Naive thymus-derived CD4-positive, alpha-beta T cell (primary cell): ENCODE measurements around the gene RHPN2. TPM values are rescaled to one million over a fixed set of nuclear protein-coding genes. Genes with fewer than 3 reads are reported as not detected.
A peak's percentile ranks its signal among the peaks of the same experiment; 100 is the strongest.
"Not testable (repeated sequence)": the region's sequence is repeated elsewhere in the genome, so short reads cannot be mapped to it uniquely, and the experiment has no call there.

Experiments
- ATAC-seq: fragments of 150-1000 bp; cut with Tn5 transposase; 2 replicates; pipeline ENCODE4 v1.10.0; 2021; ENCODE audit warnings: mild to moderate bottlenecking, moderate library complexity
- CTCF ChIA-PET: fragments of 350-600 bp; sonication (Branson Sonifier 250); formaldehyde crosslinking; loops from one replicate; lab custom pipeline; 2021; ENCODE audit warnings: antibody characterized with exemption; lab: Charles Lee
- POLR2A ChIA-PET: fragments of 350-600 bp; sonication (Branson Sonifier 250); formaldehyde crosslinking; loops from one replicate; lab custom pipeline; 2021; ENCODE audit warnings: antibody characterized with exemption, inconsistent platforms; lab: Charles Lee
- DNase-seq, 9 donors: peaks; one replicate each; pipeline versions ENCODE4 v3.0.0 to v3.0.0-alpha.2; 2020 to 2022; ENCODE audit warnings: mixed read lengths in 1 of 9
- H3K27ac ChIP-seq: one replicate; pipeline ENCODE4 v1.7.0; 2013; ENCODE audit warnings: mild to moderate bottlenecking, low read depth, low read length, moderate library complexity
- H3K27me3 ChIP-seq, 2 donors: one replicate each; pipeline ENCODE4 v1.7.0; 2013; ENCODE audit warnings: low read length in 2 of 2, mild to moderate bottlenecking in 2 of 2, moderate library complexity in 2 of 2; ENCODE audit not compliant: control insufficient read depth in 2 of 2, insufficient read depth in 2 of 2
- H3K36me3 ChIP-seq, 3 experiments: 1 replicate in 2 of 3; 2 replicates in 1 of 3; pipeline ENCODE4 v1.7.0; 2013; ENCODE audit warnings: low read length in 3 of 3, mild to moderate bottlenecking in 3 of 3, moderate library complexity in 1 of 3; ENCODE audit not compliant: insufficient read depth in 3 of 3, control insufficient read depth in 2 of 3
- H3K4me1 ChIP-seq, 2 donors: one replicate each; pipeline ENCODE4 v1.7.0; 2013; ENCODE audit warnings: low read length in 2 of 2, mild to moderate bottlenecking in 2 of 2, moderate library complexity in 1 of 2; ENCODE audit not compliant: control insufficient read depth in 2 of 2, insufficient read depth in 2 of 2
- H3K4me3 ChIP-seq: 2 replicates; pipeline ENCODE4 v1.7.0; 2013; ENCODE audit warnings: mild to moderate bottlenecking, low read length
- H3K9me3 ChIP-seq, 3 experiments: 1 replicate in 2 of 3; 2 replicates in 1 of 3; pipeline ENCODE4 v1.7.0; 2013; ENCODE audit warnings: low read length in 3 of 3; ENCODE audit not compliant: control insufficient read depth in 2 of 3
- H3K27ac Mint-ChIP-seq, 9 donors: one replicate each; pipeline ENCODE4 v1.8.0; 2020 to 2022; ENCODE audit warnings: mixed read lengths in 9 of 9, mild to moderate bottlenecking in 8 of 9, moderate library complexity in 5 of 9, inconsistent platforms in 2 of 9
- H3K27me3 Mint-ChIP-seq, 5 donors: one replicate each; pipeline ENCODE4 v1.8.0; 2021 to 2022; ENCODE audit warnings: mixed read lengths in 5 of 5, mild to moderate bottlenecking in 1 of 5
- H3K36me3 Mint-ChIP-seq, 5 donors: one replicate each; pipeline ENCODE4 v1.8.0; 2020 to 2022; ENCODE audit warnings: mixed read lengths in 5 of 5, mild to moderate bottlenecking in 3 of 5, inconsistent platforms in 1 of 5
- H3K4me1 Mint-ChIP-seq, 7 donors: one replicate each; pipeline ENCODE4 v1.8.0; 2020 to 2022; ENCODE audit warnings: mixed read lengths in 7 of 7, mild to moderate bottlenecking in 3 of 7, inconsistent platforms in 1 of 7
- H3K4me3 Mint-ChIP-seq, 10 donors: one replicate each; pipeline ENCODE4 v1.8.0; 2020 to 2022; ENCODE audit warnings: mild to moderate bottlenecking in 10 of 10, mixed read lengths in 10 of 10, moderate library complexity in 6 of 10, inconsistent platforms in 2 of 10
- H3K9me3 Mint-ChIP-seq, 11 donors: one replicate each; pipeline ENCODE4 v1.8.0; 2020 to 2022; ENCODE audit warnings: mixed read lengths in 11 of 11, mild to moderate bottlenecking in 4 of 11, inconsistent platforms in 1 of 11, moderate library complexity in 1 of 11
- intact Hi-C, 2 donors: fragments of 100-400 bp; cut with micrococcal nuclease; formaldehyde crosslinking; loops; one replicate each; pipeline ENCODE4 v1.15.1; 2023
- polyA plus RNA-seq, 2 donors: library from polyadenylated mRNA; unstranded; fragments of 300-500 nt; fragmentation: Illumina TruSeq; gene quantifications; one replicate each; pipeline ENCODE4 v1.2.3, GENCODE V29; 2021
- total RNA-seq, 6 experiments: library from RNA in 5 of 6; stranded (reverse) in 5 of 6; gene quantifications; 1 replicate in 5 of 6; 2 replicates in 1 of 6; pipeline ENCODE4 v1.2.3 and lab custom pipeline; 2021 to 2026

The RHPN2 gene
- total and polyA plus RNA-seq, 7 experiments from 2014 or later = 0.16 to 2.6 (median 0.34) TPM; not detected in 2

GRCh38 chr19:32945260-32945659 is 119.4 kb downstream of the RHPN2 start:
- Mint-ChIP-seq H3K27ac (no peak overlapping the region), H3K4me1 (peaks cover 0 to 4% (median 0%) of the 10 kb centered on the region in 7 donors), H3K36me3 (peaks cover 10 to 74% (median 50%) of the 10 kb centered on the region in 5 donors), H3K4me3 (no peak overlapping the region), H3K27me3 (no peaks in the 10 kb centered on the region), H3K9me3 (peaks cover 0 to 6% (median 0%) of the 10 kb centered on the region in 11 donors)
- Histone ChIP-seq H3K27me3 (no peaks in the 10 kb centered on the region), H3K9me3 (no peaks in the 10 kb centered on the region), H3K4me1 (no peaks in the 10 kb centered on the region), H3K27ac (no peak overlapping the region), H3K36me3 (peaks cover 0 to 53% (median 8%) of the 10 kb centered on the region in 3 experiments), H3K4me3 (no peak overlapping the region)
- no peak for DNase-seq
- intact Hi-C loops = no loop called here
- POLR2A ChIA-PET = interaction anchor here (0.7 kb wide), 1 partner anchor 11 kb away, joined by 3 read pairs; no protein-coding TSS in a partner anchor
- CTCF ChIA-PET = no interaction called here
- ATAC-seq = no peak

DNA sequence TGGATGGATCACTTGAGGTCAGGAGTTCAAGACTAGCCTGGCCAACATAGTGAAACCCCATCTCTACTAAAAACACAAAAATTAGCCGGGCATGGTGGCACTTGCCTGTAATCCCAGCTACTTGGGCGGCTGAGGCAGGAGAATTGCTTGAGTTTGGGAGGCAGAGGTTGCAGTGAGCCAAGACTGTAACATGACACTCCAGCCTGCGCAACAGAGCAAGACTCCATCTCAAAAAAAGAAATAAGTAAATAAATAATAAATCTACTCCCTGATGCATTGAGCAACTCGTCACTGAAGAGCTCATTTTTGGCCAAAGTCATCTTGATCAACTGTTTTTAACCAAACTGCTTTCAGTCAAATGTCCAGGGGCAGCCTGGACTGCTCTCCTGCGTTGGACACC is 123.4 kb downstream of the RHPN2 start:
- H3K27me3 Mint-ChIP-seq, H3K27ac ChIP-seq, H3K27me3 ChIP-seq, H3K9me3 Mint-ChIP-seq, H3K4me1 Mint-ChIP-seq, DNase-seq, H3K4me3 Mint-ChIP-seq, H3K27ac Mint-ChIP-seq, ATAC-seq, intact Hi-C loops, H3K4me1 ChIP-seq, H3K4me3 ChIP-seq, H3K9me3 ChIP-seq, POLR2A ChIA-PET: not testable (repeated sequence)
- H3K36me3 ChIP-seq = peaks cover 0 to 35% (median 5%) of the 10 kb centered on the region in 3 experiments
- CTCF ChIA-PET = interaction anchor here (0.6 kb wide), 1 partner anchor 20 kb away, joined by 3 read pairs; no protein-coding TSS in a partner anchor
- H3K36me3 Mint-ChIP-seq = peaks cover 5 to 54% (median 44%) of the 10 kb centered on the region in 5 donors

DNA sequence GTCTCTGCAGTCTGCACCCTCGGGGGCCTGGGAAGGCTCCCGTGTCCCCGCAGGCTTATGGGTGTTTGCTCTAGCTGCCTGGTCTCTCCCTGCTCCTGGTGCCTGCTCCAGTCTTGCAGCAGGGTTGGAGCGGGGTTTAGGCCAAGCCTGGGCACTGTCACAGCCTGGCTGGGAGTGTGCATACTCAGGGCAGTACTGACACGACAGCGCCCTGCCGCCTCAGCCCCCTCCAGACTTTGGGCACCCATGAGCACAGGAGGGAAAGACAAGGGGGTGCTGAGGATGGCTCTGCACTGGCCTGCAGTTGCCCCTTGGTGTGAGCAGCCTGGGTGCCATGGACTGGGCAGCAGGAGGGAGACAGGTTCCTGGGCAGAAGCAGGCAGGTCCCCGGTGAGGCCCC is 128.6 kb downstream of the RHPN2 start:
- Mint-ChIP-seq H3K4me1 (no peaks in the 10 kb centered on the region), H3K4me3 (no peak overlapping the region), H3K27ac (no peak overlapping the region), H3K9me3 (no peaks in the 10 kb centered on the region), H3K36me3 (peaks cover 8 to 44% (median 41%) of the 10 kb centered on the region in 5 donors), H3K27me3 (no peaks in the 10 kb centered on the region)
- ATAC-seq = no peak
- no peak overlapping the region for H3K27ac ChIP-seq
- no peak overlapping the region for H3K4me3 ChIP-seq
- no peaks in the 10 kb centered on the region for H3K27me3 ChIP-seq
- H3K9me3 ChIP-seq = no peaks in the 10 kb centered on the region
- ChIA-PET CTCF (no interaction called here), POLR2A (no interaction called here)
- no peak for DNase-seq
- intact Hi-C loops = no loop called here
- no peaks in the 10 kb centered on the region for H3K4me1 ChIP-seq
- peaks cover 0 to 22% (median 0%) of the 10 kb centered on the region in 3 experiments for H3K36me3 ChIP-seq

GRCh38 chr19:32935629-32936028 is 129.1 kb downstream of the RHPN2 start:
- Histone ChIP-seq H3K27ac (no peak overlapping the region), H3K4me1 (no peaks in the 10 kb centered on the region), H3K27me3 (no peaks in the 10 kb centered on the region), H3K9me3 (no peaks in the 10 kb centered on the region), H3K36me3 (peaks cover 0 to 26% (median 0%) of the 10 kb centered on the region in 3 experiments), H3K4me3 (no peak overlapping the region)
- no peak overlapping the region for H3K27ac Mint-ChIP-seq
- no peaks in the 10 kb centered on the region for H3K9me3 Mint-ChIP-seq
- peaks cover 8 to 47% (median 44%) of the 10 kb centered on the region in 5 donors for H3K36me3 Mint-ChIP-seq
- no peaks in the 10 kb centered on the region for H3K4me1 Mint-ChIP-seq
- POLR2A ChIA-PET = no interaction called here
- H3K27me3 Mint-ChIP-seq = no peaks in the 10 kb centered on the region
- CTCF ChIA-PET = no interaction called here
- H3K4me3 Mint-ChIP-seq = no peak overlapping the region
- ATAC-seq (no peak), DNase-seq (no peak)
- intact Hi-C loops = no loop called here

GRCh38 chr19:32933571-32933970 is 131.1 kb downstream of the RHPN2 start:
- no peaks in the 10 kb centered on the region for H3K4me1 ChIP-seq
- Mint-ChIP-seq H3K36me3 (peaks cover 16 to 61% (median 58%) of the 10 kb centered on the region in 5 donors), H3K27me3 (no peaks in the 10 kb centered on the region), H3K4me1 (no peaks in the 10 kb centered on the region), H3K9me3 (peaks cover 2 to 10% (median 4%) of the 10 kb centered on the region in 11 donors), H3K27ac (peak overlapping the region in 2 of 9 donors; percentile 7 to 65), H3K4me3 (no peak overlapping the region)
- H3K27ac ChIP-seq = no peak overlapping the region
- ChIA-PET CTCF (no interaction called here), POLR2A (interaction anchor here (0.6 kb wide), 1 partner anchor 273 kb away, joined by 3 read pairs; no protein-coding TSS in a partner anchor)
- no peak for DNase-seq
- no peak overlapping the region for H3K4me3 ChIP-seq
- H3K27me3 ChIP-seq = no peaks in the 10 kb centered on the region
- H3K36me3 ChIP-seq = peaks cover 0 to 40% (median 6%) of the 10 kb centered on the region in 3 experiments
- no peaks in the 10 kb centered on the region for H3K9me3 ChIP-seq
- intact Hi-C loops = no loop called here
- ATAC-seq = no peak

DNA sequence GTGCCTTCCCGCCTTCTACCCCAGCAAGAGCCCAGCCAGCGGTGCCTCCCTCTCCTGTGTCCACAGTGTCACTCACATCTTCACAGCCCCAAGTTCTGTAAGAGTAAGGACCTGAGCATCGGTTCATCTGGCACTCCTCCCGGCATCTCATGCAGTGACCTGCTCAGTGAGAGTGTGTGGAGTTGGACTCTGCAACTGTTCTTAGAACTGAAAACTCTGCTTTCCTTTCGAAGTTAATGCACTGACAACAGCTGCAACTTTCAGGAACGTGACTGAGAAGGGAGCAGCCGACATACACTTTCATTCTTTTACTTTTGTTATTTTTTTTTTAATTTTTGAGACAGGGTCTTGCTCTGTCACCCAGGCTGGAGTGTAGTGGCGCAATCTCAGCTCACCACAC is 134.1 kb downstream of the RHPN2 start:
- intact Hi-C loops = no loop called here
- H3K27ac ChIP-seq = no peak overlapping the region
- peaks cover 0 to 32% (median 6%) of the 10 kb centered on the region in 3 experiments for H3K36me3 ChIP-seq
- no peak for ATAC-seq
- Mint-ChIP-seq H3K4me3 (no peak overlapping the region), H3K36me3 (peaks cover 27 to 71% (median 57%) of the 10 kb centered on the region in 5 donors), H3K9me3 (peaks cover 5 to 16% (median 8%) of the 10 kb centered on the region in 11 donors), H3K27me3 (no peaks in the 10 kb centered on the region), H3K4me1 (no peaks in the 10 kb centered on the region), H3K27ac (no peak overlapping the region)
- DNase-seq = no peak
- no peaks in the 10 kb centered on the region for H3K4me1 ChIP-seq
- H3K4me3 ChIP-seq = no peak overlapping the region
- peaks cover 0 to 4% (median 0%) of the 10 kb centered on the region in 3 experiments for H3K9me3 ChIP-seq
- ChIA-PET POLR2A (interaction anchor here (0.6 kb wide), 1 partner anchor 270 kb away, joined by 3 read pairs; no protein-coding TSS in a partner anchor), CTCF (no interaction called here)
- H3K27me3 ChIP-seq = no peaks in the 10 kb centered on the region

- Mint-ChIP-seq H3K27me3 (no peaks in the 10 kb centered on the region), H3K4me1 (no peaks in the 10 kb centered on the region), H3K4me3 (no peak overlapping the region), H3K27ac (peak overlapping the region in 1 of 9 donors; percentile 5), H3K9me3 (peaks cover 5 to 16% (median 8%) of the 10 kb centered on the region in 11 donors), H3K36me3 (peaks cover 21 to 72% (median 48%) of the 10 kb centered on the region in 5 donors)
- ChIA-PET POLR2A (no interaction called here), CTCF (interaction anchor here (0.5 to 1.2 kb wide), 3 partner anchors 9 to 329 kb away, joined by 3 to 4 read pairs (median 3); no protein-coding TSS in a partner anchor)
- no peak overlapping the region for H3K4me3 ChIP-seq
- ATAC-seq = no peak
- H3K9me3 ChIP-seq = peaks cover 0 to 4% (median 0%) of the 10 kb centered on the region in 3 experiments
- no peak for DNase-seq
- H3K36me3 ChIP-seq = peaks cover 0 to 34% (median 6%) of the 10 kb centered on the region in 3 experiments
- H3K27ac ChIP-seq = no peak overlapping the region
- intact Hi-C loops = no loop called here
- H3K27me3 ChIP-seq = no peaks in the 10 kb centered on the region
- no peaks in the 10 kb centered on the region for H3K4me1 ChIP-seq
Observed at GRCh38 chr19:32928806-32929205, 135.9 kb downstream of the RHPN2 start.
